GM23248 (cell line): ENCODE measurements around the gene C17orf114.
"Not testable (repeated sequence)": the region's sequence is repeated elsewhere in the genome, so short reads cannot be mapped to it uniquely, and the experiment has no call there.

Source experiments
- EZH2 ChIP-seq: fragments of 200-600 bp; sonication (generic); IDR thresholded peaks from 2 replicates; pipeline ENCODE4 v1.6.1; 2018; ENCODE audit warnings: antibody characterized with exemption, mild to moderate bottlenecking; ENCODE audit not compliant: insufficient read depth, poor library complexity, severe bottlenecking
- EZH2phosphoT487 ChIP-seq: fragments of 200-600 bp; sonication (generic); IDR thresholded peaks from 2 replicates; pipeline ENCODE4 v1.6.1; 2018; ENCODE audit warnings: antibody characterized with exemption, moderate library complexity, mild to moderate bottlenecking, low read depth; ENCODE audit not compliant: insufficient read depth

DNA sequence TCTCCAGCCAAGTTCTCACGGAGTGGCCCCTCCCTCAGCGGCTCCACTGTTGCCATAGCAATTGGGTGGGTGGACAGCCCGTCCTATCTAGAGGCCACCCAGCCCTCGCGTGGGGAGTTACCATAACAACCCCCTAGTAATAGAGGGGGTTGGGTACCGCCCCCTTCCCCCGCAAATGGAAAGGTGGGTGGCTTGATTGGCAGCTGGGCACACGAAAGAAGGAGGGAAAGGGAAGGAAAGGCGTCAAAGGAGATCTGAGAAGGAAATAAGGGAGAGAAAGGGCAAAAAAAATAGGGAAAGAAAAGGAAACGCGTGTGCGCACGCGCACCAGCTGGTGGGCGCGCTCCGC is 30.7 kb upstream of the C17orf114 start:
- not testable (repeated sequence) for TF ChIP-seq EZH2, EZH2phosphoT487
